ENCODE data around the gene DCST2.

The DCST2 gene

GRCh38 chr1:155024315-155024714, 9.3 kb downstream of the DCST2 start:
- Mint-ChIP-seq H3K36me3 (no peaks in the 10 kb centered on the region), H3K4me3 (no peak overlapping the region), H3K27me3 (no peaks in the 10 kb centered on the region), H3K9me3 (no peaks in the 10 kb centered on the region), H3K27ac (no peak overlapping the region), H3K4me1 (peaks cover 15% of the 10 kb centered on the region)

- peaks cover 21% of the 10 kb centered on the region for H3K4me1 Mint-ChIP-seq
- H3K4me3 Mint-ChIP-seq, result no peak overlapping the region
- no peaks in the 10 kb centered on the region for H3K27me3 Mint-ChIP-seq
- no peaks in the 10 kb centered on the region for H3K9me3 Mint-ChIP-seq
- no peak overlapping the region for H3K27ac Mint-ChIP-seq
- H3K36me3 Mint-ChIP-seq, result no peaks in the 10 kb centered on the region
Measured at GRCh38 chr1:155023627-155024026, 10.0 kb downstream of the DCST2 start.

GRCh38 chr1:155022927-155023236, 10.7 kb downstream of the DCST2 start:
- no peak overlapping the region for H3K4me3 Mint-ChIP-seq
- no peaks in the 10 kb centered on the region for H3K9me3 Mint-ChIP-seq

GRCh38 chr1:155022136-155022926, 11.2 kb downstream of the DCST2 start:
- Mint-ChIP-seq H3K9me3 (no peaks in the 10 kb centered on the region), H3K4me3 (no peak overlapping the region), H3K4me1 (peaks cover 28% of the 10 kb centered on the region), H3K27ac (no peak overlapping the region), H3K36me3 (no peaks in the 10 kb centered on the region), H3K27me3 (no peaks in the 10 kb centered on the region)

More at GRCh38 chr1:155022927-155023236, 10.7 kb downstream of the DCST2 start:
- Mint-ChIP-seq H3K4me1 (peaks cover 24% of the 10 kb centered on the region), H3K27ac (no peak overlapping the region), H3K27me3 (no peaks in the 10 kb centered on the region), H3K36me3 (no peaks in the 10 kb centered on the region)

GRCh38 chr1:155019377-155020245, 14.0 kb downstream of the DCST2 start:
- H3K36me3 Mint-ChIP-seq, result peaks cover 2% of the 10 kb centered on the region
- peak overlapping the region; percentile 17 for H3K4me3 Mint-ChIP-seq
- H3K9me3 Mint-ChIP-seq, result no peaks in the 10 kb centered on the region
- H3K27me3 Mint-ChIP-seq, result no peaks in the 10 kb centered on the region
- H3K4me1 Mint-ChIP-seq, result peaks cover 49% of the 10 kb centered on the region
- peak overlapping the region; percentile 83 for H3K27ac Mint-ChIP-seq

GRCh38 chr1:155018617-155019348, 14.8 kb downstream of the DCST2 start:
- Mint-ChIP-seq H3K36me3 (peaks cover 2% of the 10 kb centered on the region), H3K9me3 (no peaks in the 10 kb centered on the region), H3K4me1 (peaks cover 57% of the 10 kb centered on the region), H3K27ac (peak overlapping the region; percentile 59), H3K4me3 (no peak overlapping the region), H3K27me3 (no peaks in the 10 kb centered on the region)

- Mint-ChIP-seq H3K27me3 (no peaks in the 10 kb centered on the region), H3K4me3 (peak overlapping the region; percentile 71), H3K36me3 (peaks cover 2% of the 10 kb centered on the region), H3K27ac (peak overlapping the region; percentile 51), H3K9me3 (no peaks in the 10 kb centered on the region), H3K4me1 (peaks cover 63% of the 10 kb centered on the region)
Measured at GRCh38 chr1:155017946-155018316, 15.7 kb downstream of the DCST2 start.

- Mint-ChIP-seq H3K4me1 (peaks cover 66% of the 10 kb centered on the region), H3K27me3 (no peaks in the 10 kb centered on the region), H3K4me3 (peak overlapping the region; percentile 73), H3K27ac (peak overlapping the region; percentile 51), H3K9me3 (no peaks in the 10 kb centered on the region), H3K36me3 (peaks cover 2% of the 10 kb centered on the region)
Measured at GRCh38 chr1:155017041-155017945, 16.3 kb downstream of the DCST2 start.

- no peaks in the 10 kb centered on the region for H3K9me3 Mint-ChIP-seq
- H3K27ac Mint-ChIP-seq, result peak overlapping the region; percentile 81
- peaks cover 2% of the 10 kb centered on the region for H3K36me3 Mint-ChIP-seq
- H3K4me3 Mint-ChIP-seq, result peak overlapping the region; percentile 73
- H3K27me3 Mint-ChIP-seq, result no peaks in the 10 kb centered on the region
- peaks cover 71% of the 10 kb centered on the region for H3K4me1 Mint-ChIP-seq
Measured at GRCh38 chr1:155016231-155016831, 17.2 kb downstream of the DCST2 start.

- Mint-ChIP-seq H3K27ac (peak overlapping the region; percentile 81), H3K4me3 (peak overlapping the region; percentile 58), H3K9me3 (no peaks in the 10 kb centered on the region), H3K4me1 (peaks cover 76% of the 10 kb centered on the region), H3K27me3 (no peaks in the 10 kb centered on the region), H3K36me3 (peaks cover 2% of the 10 kb centered on the region)
Measured at GRCh38 chr1:155015527-155016230, 17.9 kb downstream of the DCST2 start.

GRCh38 chr1:155014709-155015508, 18.7 kb downstream of the DCST2 start:
- H3K4me3 Mint-ChIP-seq, result peak overlapping the region; percentile 15
- peaks cover 2% of the 10 kb centered on the region for H3K36me3 Mint-ChIP-seq
- H3K9me3 Mint-ChIP-seq, result no peaks in the 10 kb centered on the region
- H3K27ac Mint-ChIP-seq, result no peak overlapping the region
- H3K27me3 Mint-ChIP-seq, result no peaks in the 10 kb centered on the region
- peaks cover 76% of the 10 kb centered on the region for H3K4me1 Mint-ChIP-seq

- Mint-ChIP-seq H3K27ac (peak overlapping the region; percentile 68), H3K27me3 (no peaks in the 10 kb centered on the region)
Measured at GRCh38 chr1:155013632-155014031, 19.9 kb downstream of the DCST2 start.

GRCh38 chr1:155012776-155013602, 20.6 kb downstream of the DCST2 start:
- H3K9me3 Mint-ChIP-seq, result no peaks in the 10 kb centered on the region
- peak overlapping the region; percentile 86 for H3K27ac Mint-ChIP-seq
- no peaks in the 10 kb centered on the region for H3K27me3 Mint-ChIP-seq
- peaks cover 73% of the 10 kb centered on the region for H3K4me1 Mint-ChIP-seq
- peaks cover 2% of the 10 kb centered on the region for H3K36me3 Mint-ChIP-seq
- peak overlapping the region; percentile 71 for H3K4me3 Mint-ChIP-seq

More at GRCh38 chr1:155013632-155014031, 19.9 kb downstream of the DCST2 start:
- H3K4me1 Mint-ChIP-seq, result peaks cover 68% of the 10 kb centered on the region
- no peaks in the 10 kb centered on the region for H3K9me3 Mint-ChIP-seq
- peak overlapping the region; percentile 71 for H3K4me3 Mint-ChIP-seq
- peaks cover 2% of the 10 kb centered on the region for H3K36me3 Mint-ChIP-seq
